Heart right ventricle (tissue), 16 donors: ENCODE data around the gene EXOC3L4. TPM values are rescaled to one million over a fixed set of nuclear protein-coding genes. Genes with fewer than 3 reads are reported as not detected.

ENCODE experiments used
- ATAC-seq, 8 donors: fragments of 200-7000 bp; cut with Tn5 transposase; one replicate each; pipeline ENCODE4 v1.9.1; 2020; ENCODE audit warnings: mild to moderate bottlenecking in 8 of 8, moderate library complexity in 8 of 8, moderate number of reproducible peaks in 1 of 8
- DNase-seq, 2 donors: peaks; one replicate each; pipeline ENCODE4 v3.0.0-alpha.2; 2020
- H3K27ac ChIP-seq, 10 donors: fragments of 200-600 bp; sonication (generic) in 2 of 10; one replicate each; pipeline versions ENCODE4 v1.5.0 to v1.8.0; 2020 to 2022; ENCODE audit warnings: mild to moderate bottlenecking in 3 of 10
- H3K27me3 ChIP-seq, 7 donors: fragments of 200-600 bp; one replicate each; pipeline ENCODE4 v1.8.0; 2021 to 2022; ENCODE audit warnings: mild to moderate bottlenecking in 2 of 7
- H3K36me3 ChIP-seq, 9 donors: fragments of 200-600 bp; sonication (generic) in 1 of 9; one replicate each; pipeline versions ENCODE4 v1.5.0 to v1.8.0; 2020 to 2022; ENCODE audit warnings: mild to moderate bottlenecking in 2 of 9
- H3K4me1 ChIP-seq, 9 donors: fragments of 200-600 bp; sonication (generic) in 1 of 9; one replicate each; pipeline versions ENCODE4 v1.5.0 to v1.8.0; 2020 to 2022; ENCODE audit warnings: mild to moderate bottlenecking in 4 of 9
- H3K4me3 ChIP-seq, 10 donors: fragments of 200-600 bp; sonication (generic) in 2 of 10; one replicate each; pipeline versions ENCODE4 v1.5.0 to v1.8.0; 2020 to 2022; ENCODE audit warnings: mild to moderate bottlenecking in 7 of 10, moderate library complexity in 2 of 10
- H3K9me3 ChIP-seq, 11 donors: fragments of 200-600 bp in 10 of 11; sonication (generic) in 2 of 11; one replicate each; pipeline versions ENCODE4 v1.5.0 to v1.8.0; 2013 to 2022; ENCODE audit warnings: mild to moderate bottlenecking in 2 of 11, control low read depth in 1 of 11, moderate library complexity in 1 of 11
- WGBS, 2 donors: extraction: QIAGEN DNeasy Blood & Tissue Kit; methylation state at CpG; one replicate each; pipeline ENCODE4 v1.1.7; 2013; ENCODE audit warnings: inconsistent platforms in 1 of 2; 5-methylcytosine and 5-hydroxymethylcytosine counted together
- intact Hi-C, 10 donors: fragments of 100-400 bp; cut with DNase I; formaldehyde crosslinking; loops; one replicate each; pipeline versions ENCODE4 v1.11.1 to v1.14.2; 2022
- polyA plus RNA-seq, 2 donors: library from polyadenylated mRNA; stranded (reverse); fragments of 200-250 nt; gene quantifications; one replicate each; pipeline ENCODE4 v1.2.3, GENCODE V29; 2013
- total RNA-seq, 10 donors: library from RNA; stranded (reverse); fragmentation: NEBNext Ultra II Directional in 3 of 10; extraction: Animal tissue kit (Norgen Biotek cat#: 25700) in 3 of 10; gene quantifications; one replicate each; pipeline versions ENCODE4 v1.2.1 to v1.2.4, GENCODE V29; 2021 to 2023
- TF ChIP-seq, protein P1 (sequence below), 9 donors: fragments of 200-600 bp; sonication (generic) in 2 of 9; IDR thresholded peaks; one replicate each; pipeline versions ENCODE4 v1.5.0 to v1.8.0; 2021 to 2022; ENCODE audit warnings: antibody characterized with exemption in 9 of 9, mild to moderate bottlenecking in 5 of 9, moderate library complexity in 1 of 9
- donor health status: Arrhythmogenic right ventricular cardiomyopathy.
- donor health status: ischemic (EF 13 %, LVEDD 7.1; RV severe dilation, severe dysfunction).
- donor health status: healthy with polysubstance abuse.
- donor health status: DM: no; HTN: yes; CAD: no.
- donor health status: DM: no; HTN: no; CAD: no.
- donor health status: ischemic (EF 25% LVEDD 6.9; RV normal size, moderate dysfunction).
- donor health status: ischemic (EF 25% LVEDD 5.7; RV mildly dilated, moderate dysfunction).
- donor health status: healthy.
- donor health status: DM: yes; HTN: yes; CAD: no.
- donor health status: Ischemic cardiomyopathy.
- donor health status: ischemic (EF 35%, LVEDD 5.7; RV mildly dilated, moderate dysfunction).
- donor health status: nonischemic (EF 11% LVEDD 7.7; RV severe dilation, severe dysfunction).
- donor health status: DM: yes; HTN: yes; CAD: no.
- donor health status: PGD.
- donor health status: ischemic (EF 29% LVEDD 5.4; RV normal size, mild dysfunction).
- donor health status: nonischemic (EF 23%, LVEDD 6.1; RV moderate dilation, normal function).

Gene EXOC3L4
- total and polyA plus RNA-seq, 12 donors, result 0.16 to 2.0 (median 0.50) TPM; not detected in 4

DNA sequence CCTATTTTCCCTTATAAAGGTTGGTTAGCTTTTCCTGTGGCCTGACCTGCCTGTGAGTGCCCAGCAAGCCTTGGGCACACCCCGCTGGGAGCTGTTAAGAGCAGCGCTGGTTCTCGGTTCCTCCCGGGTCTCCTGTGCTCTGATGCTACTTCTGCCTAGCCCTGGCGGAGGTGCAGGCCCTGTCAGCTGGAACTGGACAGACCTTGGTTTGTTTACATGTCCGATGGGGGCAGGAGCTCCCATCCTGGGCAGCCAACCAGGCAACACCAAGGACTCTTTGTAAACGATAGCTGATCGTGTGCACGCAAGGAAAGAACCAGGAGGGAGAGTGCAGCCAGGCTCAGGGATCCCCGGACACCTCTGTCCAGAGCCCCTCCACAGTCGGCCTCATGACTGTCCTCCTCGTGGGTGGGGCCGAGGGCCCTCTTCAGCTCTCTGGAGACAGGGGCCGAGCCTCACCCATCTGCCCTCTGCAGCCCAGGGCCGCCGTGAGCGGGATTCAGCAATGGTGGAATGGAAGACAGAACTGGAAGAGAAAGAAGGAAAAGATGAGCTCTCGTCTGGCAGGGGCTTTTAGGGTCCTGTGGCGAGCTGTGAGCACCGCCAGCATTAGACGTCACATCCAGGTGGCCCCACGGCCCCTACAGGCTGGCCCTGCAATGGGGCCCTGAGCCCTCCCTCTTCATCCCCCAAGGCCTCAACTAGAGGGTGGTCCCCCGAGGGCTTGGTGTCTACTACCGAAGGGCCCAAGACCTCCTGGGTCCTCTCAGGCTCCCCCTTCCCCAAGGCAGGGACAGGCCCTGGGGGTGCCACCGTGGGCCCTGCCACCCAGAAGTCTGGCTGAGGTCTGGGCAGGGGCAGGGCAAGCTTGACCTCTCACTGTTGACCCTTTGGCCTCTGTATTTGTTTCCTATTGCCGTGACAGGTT, 41.1 kb downstream of the EXOC3L4 start:
- Histone ChIP-seq H3K27me3 (peaks cover 0 to 3% (median 0%) of the 10 kb centered on the region in 7 donors), H3K27ac (peak overlapping the region in 3 of 10 donors; percentile 27 to 66 (median 58)), H3K9me3 (no peaks in the 10 kb centered on the region), H3K4me3 (no peak overlapping the region), H3K36me3 (peaks cover 0 to 63% (median 6%) of the 10 kb centered on the region in 9 donors), H3K4me1 (peaks cover 4 to 44% (median 28%) of the 10 kb centered on the region in 9 donors)
- WGBS, 2 donors, result 89 to 90% methylated on average over 26 of the region's 26 CpGs
- intact Hi-C loops, result no loop called here
- ATAC-seq, result no peak
- TF ChIP-seq, protein P1, sequence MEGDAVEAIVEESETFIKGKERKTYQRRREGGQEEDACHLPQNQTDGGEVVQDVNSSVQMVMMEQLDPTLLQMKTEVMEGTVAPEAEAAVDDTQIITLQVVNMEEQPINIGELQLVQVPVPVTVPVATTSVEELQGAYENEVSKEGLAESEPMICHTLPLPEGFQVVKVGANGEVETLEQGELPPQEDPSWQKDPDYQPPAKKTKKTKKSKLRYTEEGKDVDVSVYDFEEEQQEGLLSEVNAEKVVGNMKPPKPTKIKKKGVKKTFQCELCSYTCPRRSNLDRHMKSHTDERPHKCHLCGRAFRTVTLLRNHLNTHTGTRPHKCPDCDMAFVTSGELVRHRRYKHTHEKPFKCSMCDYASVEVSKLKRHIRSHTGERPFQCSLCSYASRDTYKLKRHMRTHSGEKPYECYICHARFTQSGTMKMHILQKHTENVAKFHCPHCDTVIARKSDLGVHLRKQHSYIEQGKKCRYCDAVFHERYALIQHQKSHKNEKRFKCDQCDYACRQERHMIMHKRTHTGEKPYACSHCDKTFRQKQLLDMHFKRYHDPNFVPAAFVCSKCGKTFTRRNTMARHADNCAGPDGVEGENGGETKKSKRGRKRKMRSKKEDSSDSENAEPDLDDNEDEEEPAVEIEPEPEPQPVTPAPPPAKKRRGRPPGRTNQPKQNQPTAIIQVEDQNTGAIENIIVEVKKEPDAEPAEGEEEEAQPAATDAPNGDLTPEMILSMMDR (IDR thresholded peaks at IDR 0.05), result no peak
- no peak for DNase-seq

DNA sequence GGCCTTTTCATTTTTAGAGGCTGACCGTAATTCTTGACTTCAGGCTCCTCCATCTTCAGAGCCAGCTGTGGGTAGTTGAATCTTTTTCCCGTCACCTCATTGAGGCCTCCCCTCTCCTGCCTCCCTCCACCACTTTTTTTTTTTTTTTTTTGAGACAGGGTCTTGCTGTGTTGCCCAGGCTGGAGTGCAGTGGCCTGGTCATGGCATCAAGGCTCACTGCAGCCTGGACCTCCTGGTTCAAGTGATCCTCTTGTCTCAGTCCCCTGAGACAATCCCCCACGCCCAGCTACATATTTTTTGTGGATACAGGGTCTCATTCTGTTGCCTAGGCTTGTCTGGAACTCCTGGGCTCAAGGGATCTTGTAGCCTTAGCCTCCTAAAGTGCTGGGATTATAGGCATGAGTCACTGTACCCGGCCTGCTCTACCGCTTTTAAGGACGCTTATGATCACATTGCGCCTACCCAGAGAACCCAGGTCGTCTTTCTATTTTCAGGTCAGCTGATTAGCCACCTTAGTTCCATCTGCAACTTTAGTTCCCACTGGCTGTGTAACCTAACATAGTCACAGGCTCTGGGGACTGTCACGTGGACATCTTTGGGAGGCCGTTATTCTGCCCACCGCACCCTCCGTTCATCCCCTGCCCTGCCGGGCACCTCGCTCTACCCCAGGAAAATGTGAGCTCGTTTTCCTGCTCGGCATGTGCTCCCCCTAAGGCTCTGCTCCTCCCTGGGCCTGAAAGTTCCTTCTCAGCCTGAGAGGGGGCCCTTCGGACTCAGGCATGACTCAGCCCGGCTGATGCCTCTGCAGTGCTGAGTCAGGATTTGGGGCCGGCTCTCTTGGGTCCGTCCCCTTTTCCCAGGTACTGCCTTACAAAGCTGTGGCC, 42.1 kb downstream of the EXOC3L4 start:
- 53 to 62% methylated on average over 20 of the region's 20 CpGs for WGBS, 2 donors
- Histone ChIP-seq H3K27ac (peak overlapping the region in 6 of 10 donors; percentile 11 to 66 (median 49)), H3K4me1 (peaks cover 0 to 35% (median 22%) of the 10 kb centered on the region in 9 donors), H3K27me3 (peaks cover 0 to 10% (median under 1%) of the 10 kb centered on the region in 7 donors), H3K9me3 (no peaks in the 10 kb centered on the region), H3K36me3 (peaks cover 0 to 53% (median 6%) of the 10 kb centered on the region in 9 donors), H3K4me3 (no peak overlapping the region)
- DNase-seq (no peak), ATAC-seq (peak in 7 of 8 donors; percentile 24 to 67 (median 41))
- intact Hi-C loops, result no loop called here
- TF ChIP-seq, protein P1 (IDR thresholded peaks at IDR 0.05), result no peak

DNA sequence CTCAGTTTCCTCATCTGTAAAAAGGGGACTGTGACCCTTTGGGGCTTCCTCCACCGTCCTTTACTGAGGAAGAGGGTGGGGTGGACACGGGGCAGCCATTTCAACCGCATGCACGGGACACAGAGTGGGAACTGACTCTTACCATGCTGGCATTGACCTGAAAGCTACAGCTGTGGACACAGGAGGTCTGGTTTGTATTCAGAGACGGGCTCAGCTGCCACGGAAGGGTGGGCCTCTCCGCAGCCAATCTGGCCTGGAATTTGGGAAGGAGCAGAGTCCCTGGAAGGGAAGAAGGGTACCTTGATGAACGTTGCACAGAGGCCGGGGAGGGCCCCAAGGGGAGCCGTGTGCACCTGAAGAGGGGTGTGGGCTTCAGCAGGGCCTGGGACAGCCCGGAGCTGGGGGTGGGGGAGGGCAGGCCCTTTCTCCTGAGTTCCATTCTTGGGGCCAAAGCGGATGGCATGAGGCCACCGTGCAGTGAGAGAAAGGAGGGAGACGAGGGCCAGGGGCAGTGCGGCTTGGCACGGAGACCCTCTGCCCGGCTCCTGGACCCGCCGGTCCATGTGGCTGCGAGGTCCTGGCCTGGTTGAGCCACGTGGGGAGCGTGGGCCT, 43.3 kb downstream of the EXOC3L4 start:
- intact Hi-C loops, result no loop called here
- Histone ChIP-seq H3K36me3 (peaks cover 0 to 41% (median 6%) of the 10 kb centered on the region in 9 donors), H3K27ac (peak overlapping the region in 8 of 10 donors; percentile 3 to 66 (median 40)), H3K4me3 (peak overlapping the region in 1 of 10 donors; percentile 26), H3K27me3 (peaks cover 0 to 20% (median 12%) of the 10 kb centered on the region in 7 donors), H3K4me1 (peaks cover 0 to 34% (median 21%) of the 10 kb centered on the region in 9 donors), H3K9me3 (no peaks in the 10 kb centered on the region)
- TF ChIP-seq, protein P1 (IDR thresholded peaks at IDR 0.05), result no peak
- DNase-seq, result no peak
- WGBS, 2 donors, result 58 to 62% methylated on average over 22 of the region's 22 CpGs
- ATAC-seq, result peak in 7 of 8 donors; percentile 6 to 45 (median 26)
